ENCODE measurements around the gene ECEL1. TPM values are rescaled to one million over a fixed set of nuclear protein-coding genes. Genes with fewer than 3 reads are reported as not detected.

The ECEL1 gene
- total RNA-seq, 1 donor from 2014 or later, result 0.14 TPM

DNA sequence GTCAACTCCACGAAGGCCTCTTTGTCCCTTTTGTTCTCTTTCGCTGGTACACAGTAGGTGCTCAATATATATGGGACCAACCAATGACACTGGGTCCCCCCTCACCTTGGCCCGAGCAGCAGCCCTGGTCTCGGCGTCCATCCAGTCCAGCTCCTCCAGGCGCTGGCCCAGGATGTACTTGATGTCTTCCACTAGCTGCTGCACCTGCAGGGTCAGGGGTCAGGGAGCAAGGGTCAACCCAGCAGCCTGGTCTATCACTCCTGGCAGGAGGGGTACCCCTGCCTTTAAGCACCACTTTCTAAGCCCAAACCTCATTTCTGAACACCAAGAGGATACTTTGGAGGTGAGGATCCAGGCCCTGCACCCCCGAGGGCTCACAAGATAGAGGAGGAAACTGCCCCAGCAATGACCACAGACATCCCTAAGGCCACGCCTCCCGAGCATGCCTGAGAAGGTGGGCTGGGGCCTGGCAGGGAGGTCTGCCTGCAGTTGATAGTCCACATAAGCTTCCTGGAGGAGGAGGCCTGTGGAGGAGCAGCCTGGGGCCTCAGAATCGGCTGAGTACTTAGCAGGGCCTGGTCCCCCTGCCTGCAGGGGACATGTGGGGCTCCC is 4.2 kb downstream of the ECEL1 start:
- Histone ChIP-seq H3K4me2 (ENCODE audit: low read length) (no peak overlapping the region), H3K79me2 (ENCODE audit: insufficient read depth, low read length) (no peaks in the 10 kb centered on the region), H3K9ac (ENCODE audit: low read length) (no peak overlapping the region), H2AFZ (ENCODE audit: low read depth, low read length) (no peak overlapping the region), H3K27ac (ENCODE audit: low read depth, low read length) (no peak overlapping the region), H4K20me1 (ENCODE audit: insufficient read depth, low read length) (no peaks in the 10 kb centered on the region), H3K4me1 (ENCODE audit: insufficient read depth, low read length) (no peaks in the 10 kb centered on the region), H3K27me3 (ENCODE audit: insufficient read depth, low read length) (peaks cover 23% of the 10 kb centered on the region), H3K4me3 (ENCODE audit: insufficient read depth, low read depth, low read length) (no peak overlapping the region), H3K9me3 (ENCODE audit: insufficient read depth, low read depth, low read length) (no peaks in the 10 kb centered on the region), H3K36me3 (ENCODE audit: insufficient read depth, low read length) (no peaks in the 10 kb centered on the region)
- Mint-ChIP-seq H3K9me3 (ENCODE audit: unreplicated experiment) (peaks cover 5% of the 10 kb centered on the region), H3K36me3 (ENCODE audit: low read depth, unreplicated experiment) (no peaks in the 10 kb centered on the region), H3K27ac (ENCODE audit: unreplicated experiment) (no peak overlapping the region), H3K4me1 (ENCODE audit: low read depth, unreplicated experiment) (no peaks in the 10 kb centered on the region), H3K4me3 (ENCODE audit: unreplicated experiment) (no peak overlapping the region), H3K27me3 (ENCODE audit: low read depth, unreplicated experiment) (peaks cover 54% of the 10 kb centered on the region)
- DNase-seq (ENCODE audit: low read depth) (no peak), FAIRE-seq (no peak)
- TF ChIP-seq, protein P1, sequence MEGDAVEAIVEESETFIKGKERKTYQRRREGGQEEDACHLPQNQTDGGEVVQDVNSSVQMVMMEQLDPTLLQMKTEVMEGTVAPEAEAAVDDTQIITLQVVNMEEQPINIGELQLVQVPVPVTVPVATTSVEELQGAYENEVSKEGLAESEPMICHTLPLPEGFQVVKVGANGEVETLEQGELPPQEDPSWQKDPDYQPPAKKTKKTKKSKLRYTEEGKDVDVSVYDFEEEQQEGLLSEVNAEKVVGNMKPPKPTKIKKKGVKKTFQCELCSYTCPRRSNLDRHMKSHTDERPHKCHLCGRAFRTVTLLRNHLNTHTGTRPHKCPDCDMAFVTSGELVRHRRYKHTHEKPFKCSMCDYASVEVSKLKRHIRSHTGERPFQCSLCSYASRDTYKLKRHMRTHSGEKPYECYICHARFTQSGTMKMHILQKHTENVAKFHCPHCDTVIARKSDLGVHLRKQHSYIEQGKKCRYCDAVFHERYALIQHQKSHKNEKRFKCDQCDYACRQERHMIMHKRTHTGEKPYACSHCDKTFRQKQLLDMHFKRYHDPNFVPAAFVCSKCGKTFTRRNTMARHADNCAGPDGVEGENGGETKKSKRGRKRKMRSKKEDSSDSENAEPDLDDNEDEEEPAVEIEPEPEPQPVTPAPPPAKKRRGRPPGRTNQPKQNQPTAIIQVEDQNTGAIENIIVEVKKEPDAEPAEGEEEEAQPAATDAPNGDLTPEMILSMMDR (IDR thresholded peaks at IDR 0.05; ENCODE audit: insufficient read depth, low read depth, low read length), result no peak
- no peak for TF ChIP-seq EZH2 (IDR thresholded peaks at IDR 0.05; ENCODE audit: insufficient read depth, low read length)

DNA sequence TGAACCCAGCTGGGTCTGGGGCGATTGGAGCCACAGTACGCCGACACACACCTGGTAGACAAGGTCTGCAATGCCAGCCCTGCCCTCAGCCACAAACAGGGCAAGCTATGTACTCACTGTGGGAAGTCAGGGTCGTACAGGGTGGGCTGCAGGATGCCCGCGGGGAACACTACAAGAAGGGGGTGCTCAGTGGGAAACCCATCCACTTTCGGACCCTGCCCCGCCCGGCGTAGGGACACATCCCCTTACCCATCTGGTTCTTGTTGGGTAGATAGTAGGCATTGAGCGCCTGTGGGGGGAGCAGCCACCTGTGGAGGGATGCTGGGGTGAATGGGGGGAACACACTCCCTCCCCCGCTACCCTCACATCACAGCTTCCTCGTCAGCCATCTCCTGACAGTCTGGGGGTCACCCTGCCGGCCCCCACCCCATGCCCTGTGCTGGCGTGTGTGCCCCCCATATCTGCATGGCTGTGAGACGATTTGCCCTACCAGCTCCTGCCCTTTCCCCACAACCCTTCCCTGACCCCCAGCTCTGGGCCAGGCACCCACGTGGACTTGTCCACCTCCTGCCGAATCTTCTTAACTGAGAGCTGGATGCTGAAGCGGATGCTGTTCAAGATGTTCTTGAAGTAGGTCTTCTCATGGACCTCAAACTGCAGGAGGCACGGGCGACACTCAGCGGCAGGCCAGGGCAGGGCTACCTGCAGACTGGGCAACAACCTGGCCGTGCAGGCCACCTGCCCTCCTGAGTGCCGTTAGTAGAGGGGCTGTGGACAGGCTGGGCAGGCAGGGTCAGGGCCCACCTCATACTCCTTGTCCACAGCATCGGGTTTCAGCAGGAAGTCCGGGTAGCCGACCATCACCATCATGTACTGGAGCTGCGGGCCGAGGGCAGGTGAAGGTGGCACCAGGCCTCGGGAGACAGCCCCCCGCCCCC is 5.1 kb downstream of the ECEL1 start:
- Mint-ChIP-seq H3K36me3 (ENCODE audit: low read depth, unreplicated experiment) (no peaks in the 10 kb centered on the region), H3K4me3 (ENCODE audit: unreplicated experiment) (no peak overlapping the region), H3K27me3 (ENCODE audit: low read depth, unreplicated experiment) (peaks cover 57% of the 10 kb centered on the region), H3K27ac (ENCODE audit: unreplicated experiment) (no peak overlapping the region), H3K9me3 (ENCODE audit: unreplicated experiment) (peaks cover 5% of the 10 kb centered on the region), H3K4me1 (ENCODE audit: low read depth, unreplicated experiment) (no peaks in the 10 kb centered on the region)
- Histone ChIP-seq H3K36me3 (ENCODE audit: insufficient read depth, low read length) (no peaks in the 10 kb centered on the region), H2AFZ (ENCODE audit: low read depth, low read length) (no peak overlapping the region), H4K20me1 (ENCODE audit: insufficient read depth, low read length) (no peaks in the 10 kb centered on the region), H3K27ac (ENCODE audit: low read depth, low read length) (no peak overlapping the region), H3K79me2 (ENCODE audit: insufficient read depth, low read length) (no peaks in the 10 kb centered on the region), H3K9ac (ENCODE audit: low read length) (no peak overlapping the region), H3K4me3 (ENCODE audit: insufficient read depth, low read depth, low read length) (no peak overlapping the region), H3K4me2 (ENCODE audit: low read length) (no peak overlapping the region), H3K27me3 (ENCODE audit: insufficient read depth, low read length) (peaks cover 18% of the 10 kb centered on the region), H3K9me3 (ENCODE audit: insufficient read depth, low read depth, low read length) (no peaks in the 10 kb centered on the region), H3K4me1 (ENCODE audit: insufficient read depth, low read length) (no peaks in the 10 kb centered on the region)
- TF ChIP-seq, protein P1 (IDR thresholded peaks at IDR 0.05; ENCODE audit: insufficient read depth, low read depth, low read length), result no peak
- no peak for TF ChIP-seq EZH2 (IDR thresholded peaks at IDR 0.05; ENCODE audit: insufficient read depth, low read length)
- no peak for FAIRE-seq
- DNase-seq (ENCODE audit: low read depth), result no peak
